NCI-H748 (cell line): ENCODE data around the gene NSMCE4A.
"Not testable (repeated sequence)": the region's sequence is repeated elsewhere in the genome, so short reads cannot be mapped to it uniquely, and the experiment has no call there.

Experiments
- DNase-seq: peaks from one replicate; lab custom pipeline; 2025; ENCODE audit not compliant: unreplicated experiment; lab: John Stamatoyannopoulos, UW

The NSMCE4A gene

DNA sequence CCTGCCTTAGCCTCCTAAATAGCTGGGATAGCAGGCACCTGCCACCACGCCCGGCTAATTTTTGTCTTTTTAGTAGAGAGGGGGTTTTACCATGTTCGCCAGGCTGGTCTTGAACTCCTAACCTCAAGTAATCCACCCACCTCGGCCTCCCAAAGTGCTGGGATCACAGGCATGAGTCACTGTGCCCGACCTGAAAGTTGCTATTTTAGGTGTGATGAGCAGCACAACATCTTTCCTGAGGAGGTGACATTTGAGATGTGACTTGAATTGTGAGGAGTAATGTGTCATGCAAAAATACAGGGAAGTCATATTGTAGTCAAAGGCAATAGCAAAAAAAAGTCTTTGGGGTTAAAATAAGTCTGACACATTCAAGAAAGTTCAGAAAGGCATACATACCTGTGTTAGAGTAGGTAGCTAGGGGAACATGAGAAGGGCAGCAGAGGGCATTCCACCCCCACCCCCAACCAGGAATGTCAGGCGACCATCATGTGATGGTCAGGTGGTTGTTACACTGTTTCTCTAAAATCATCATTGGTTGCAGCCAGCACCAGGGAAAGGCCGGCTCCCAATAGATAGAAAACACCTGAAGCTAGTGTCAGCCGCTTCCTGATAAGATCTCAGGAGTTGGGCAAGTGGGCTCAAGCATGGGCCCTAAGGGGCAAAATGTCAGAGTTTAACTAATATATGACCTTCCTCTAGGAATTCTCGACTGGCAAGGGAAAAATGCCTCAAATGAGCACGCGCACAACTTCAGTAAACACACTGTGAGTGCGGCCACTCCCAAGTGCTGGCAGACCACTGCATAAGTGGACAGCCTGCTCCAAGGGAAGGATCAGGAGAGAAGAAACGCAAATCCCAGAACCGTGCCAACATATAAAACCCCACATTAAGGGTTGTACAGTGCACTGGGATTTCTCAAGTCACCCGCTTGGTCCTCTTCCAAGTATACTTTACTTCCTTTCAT, 13.6 kb upstream of the NSMCE4A start, which contains the start of gene TACC2:
Gene TACC2 (plus strand): TSS at position 803 of the 964 bp plus-strand sequence. CDS start 32,819 bp downstream, outside the sequence.
- no peak for DNase-seq

- no peak for DNase-seq
Measured at GRCh38 chr10:121984463-121984862, 9.4 kb upstream of the NSMCE4A start.

DNA sequence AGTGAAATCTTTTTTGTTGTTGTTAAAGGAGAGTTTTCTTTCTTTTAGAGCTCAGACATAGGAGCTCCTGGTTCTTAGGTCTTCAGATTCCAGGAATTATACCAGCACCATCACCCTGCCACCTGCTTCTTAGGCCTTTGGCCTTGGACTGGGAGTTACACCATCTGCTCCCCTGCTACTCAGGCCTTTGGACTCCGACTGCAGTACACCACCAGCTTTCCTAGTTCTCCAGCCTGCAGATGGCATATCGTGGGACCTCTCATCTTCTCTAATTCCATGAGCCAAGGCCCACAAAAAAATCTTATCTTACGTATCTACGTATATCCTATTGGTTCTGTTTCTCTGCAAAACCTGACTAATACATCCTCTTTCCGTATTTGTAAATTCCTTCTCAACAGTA, 8.8 kb upstream of the NSMCE4A start:
- DNase-seq = no peak

DNA sequence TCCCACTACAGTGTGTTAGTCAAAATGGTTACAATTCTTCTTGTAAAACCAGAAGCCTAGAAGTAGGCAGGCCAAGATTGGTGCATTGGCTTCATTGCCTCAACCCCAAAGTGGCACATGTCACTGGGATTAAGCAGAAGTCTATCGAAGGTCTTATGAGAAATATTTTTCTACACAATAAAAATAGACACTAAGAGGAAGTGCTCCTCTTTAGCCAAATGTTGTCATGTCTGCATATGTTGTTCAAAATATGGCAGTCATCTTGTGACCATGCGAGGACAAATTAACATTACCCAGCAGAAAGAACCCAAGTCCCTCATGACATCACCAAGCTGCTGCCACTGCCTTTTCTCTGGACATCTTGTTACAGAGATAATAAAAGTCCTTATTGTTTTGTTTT, 6.3 kb upstream of the NSMCE4A start:
- DNase-seq = no peak

- DNase-seq = no peak
Measured at GRCh38 chr10:121978511-121978910, 3.5 kb upstream of the NSMCE4A start.

DNA sequence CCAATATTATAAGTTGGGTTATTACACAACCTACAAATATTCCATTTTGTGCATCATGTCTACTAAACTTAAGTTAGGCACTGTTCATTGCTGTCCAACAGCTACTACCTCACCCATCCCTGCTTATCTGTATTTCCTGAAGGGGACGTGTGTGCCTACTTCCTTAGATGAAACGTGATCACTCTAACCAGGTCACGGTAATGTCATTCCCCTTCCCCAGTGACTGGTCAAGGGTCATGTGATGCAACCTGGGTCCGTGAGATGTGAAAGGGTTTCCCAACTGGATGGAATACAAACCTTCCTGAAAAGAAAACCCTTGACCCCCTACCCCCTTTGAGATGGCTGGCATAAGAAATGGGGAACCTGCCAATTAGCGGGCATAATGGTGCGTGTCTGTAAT, 1.6 kb upstream of the NSMCE4A start:
- DNase-seq = no peak

- no peak for DNase-seq
Measured at GRCh38 chr10:121975295-121976086, 474 bp upstream of the NSMCE4A start.

GRCh38 chr10:121974019-121974534, 940 bp downstream of the NSMCE4A start:
- no peak for DNase-seq

DNA sequence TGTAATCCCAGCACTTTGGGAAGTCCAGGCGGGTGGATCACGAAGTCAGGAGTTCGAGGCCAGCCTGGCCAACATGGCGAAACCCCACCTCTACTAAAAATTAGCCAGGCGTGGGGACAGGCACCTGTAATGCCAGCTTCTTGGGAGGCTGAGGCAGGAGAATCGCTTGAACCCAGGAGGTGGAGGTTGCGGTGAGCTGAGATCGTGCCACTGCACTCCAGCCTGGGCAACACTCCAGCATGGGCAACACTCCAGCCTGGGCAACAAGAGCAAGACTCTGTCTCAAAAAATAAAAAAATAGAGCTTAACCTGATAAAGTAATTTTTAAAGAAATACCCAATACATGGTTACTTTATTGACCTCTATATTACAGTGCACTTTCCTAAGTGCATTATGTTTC, 5.9 kb downstream of the NSMCE4A start:
- DNase-seq = not testable (repeated sequence)

- no peak for DNase-seq
Measured at GRCh38 chr10:121965996-121966395, 9.0 kb downstream of the NSMCE4A start.

DNA sequence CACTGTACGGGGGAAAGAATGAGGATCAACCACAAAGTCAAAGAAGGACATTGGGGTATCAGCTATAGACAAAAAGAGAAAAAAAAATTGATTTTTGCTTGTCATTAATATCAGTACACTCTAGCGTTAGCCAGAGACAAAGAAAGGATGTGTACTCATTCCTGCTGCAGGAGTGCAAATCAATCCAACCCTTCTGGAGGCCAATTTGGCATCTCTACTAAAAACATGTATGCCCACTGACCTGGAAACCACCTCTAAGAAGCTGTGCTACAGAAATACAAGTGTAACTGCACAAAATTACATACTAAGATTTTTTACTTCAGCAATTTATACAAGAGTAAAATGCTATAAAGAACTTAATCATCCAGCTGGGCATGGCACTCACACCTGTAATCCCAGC, 13.6 kb downstream of the NSMCE4A start:
- no peak for DNase-seq

DNA sequence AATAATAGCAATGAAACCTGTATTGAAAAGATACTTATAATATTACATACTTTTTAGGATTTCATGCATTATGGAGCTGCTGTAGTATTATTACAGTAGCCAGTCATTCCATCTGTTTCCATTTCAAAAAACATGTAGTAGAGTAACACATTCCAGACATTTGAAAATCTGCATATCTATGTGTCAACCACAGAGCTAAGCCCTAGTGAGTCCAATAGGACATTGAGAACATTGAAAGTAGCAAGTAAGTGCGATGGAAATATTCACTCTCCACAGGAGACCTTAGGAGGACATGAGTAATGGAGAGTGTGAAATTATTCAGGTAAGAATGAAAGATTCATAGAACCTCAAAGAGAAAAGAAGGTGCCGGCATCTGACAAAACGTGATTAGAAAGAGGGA, 15.3 kb downstream of the NSMCE4A start:
- DNase-seq = no peak

DNA sequence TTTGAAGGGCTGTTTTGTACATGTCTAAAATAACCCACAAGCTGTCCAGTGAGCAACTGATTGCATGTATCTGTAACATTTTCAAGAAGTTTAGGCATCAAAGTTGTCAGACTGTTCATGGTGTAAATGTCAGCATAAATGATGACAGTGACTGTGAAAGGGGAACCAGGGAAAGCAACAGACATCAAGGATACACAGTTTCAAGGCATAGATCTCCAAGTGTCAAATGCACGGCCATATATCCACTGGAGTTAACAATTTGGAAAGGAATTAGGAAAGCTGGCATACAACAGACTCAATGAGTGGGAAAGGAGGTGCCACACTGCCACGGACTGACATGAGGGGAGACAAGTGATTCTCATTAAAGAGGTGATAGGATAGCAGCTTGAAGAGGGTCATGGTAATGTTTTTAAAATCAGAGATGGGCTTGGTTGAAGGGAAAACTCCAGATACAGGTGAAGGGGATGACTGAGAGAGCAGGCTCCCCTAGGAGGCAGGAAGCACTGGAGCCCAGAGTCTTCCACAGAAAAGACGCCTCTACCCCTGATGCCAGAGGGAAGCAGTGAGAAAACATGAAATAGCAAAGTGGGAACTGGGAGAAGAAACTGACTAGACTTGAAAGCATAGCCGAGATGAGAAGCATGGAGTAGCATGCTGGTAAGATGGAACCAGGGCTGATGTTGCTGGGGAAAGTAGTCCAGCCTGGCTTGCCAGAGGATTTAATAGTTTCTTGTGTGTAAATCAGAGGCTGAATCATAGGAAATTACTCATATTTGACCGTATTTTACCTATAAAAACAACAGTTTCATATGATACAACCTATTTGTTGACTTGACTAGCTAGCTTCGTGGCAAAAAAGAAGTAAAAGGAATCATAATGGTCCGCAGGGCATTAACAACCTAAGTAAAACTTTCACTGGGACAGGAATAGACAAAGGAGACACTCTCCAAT, 18.6 kb downstream of the NSMCE4A start:
- DNase-seq = no peak

- DNase-seq = no peak
Measured at GRCh38 chr10:121952226-121952625, 22.8 kb downstream of the NSMCE4A start.

DNA sequence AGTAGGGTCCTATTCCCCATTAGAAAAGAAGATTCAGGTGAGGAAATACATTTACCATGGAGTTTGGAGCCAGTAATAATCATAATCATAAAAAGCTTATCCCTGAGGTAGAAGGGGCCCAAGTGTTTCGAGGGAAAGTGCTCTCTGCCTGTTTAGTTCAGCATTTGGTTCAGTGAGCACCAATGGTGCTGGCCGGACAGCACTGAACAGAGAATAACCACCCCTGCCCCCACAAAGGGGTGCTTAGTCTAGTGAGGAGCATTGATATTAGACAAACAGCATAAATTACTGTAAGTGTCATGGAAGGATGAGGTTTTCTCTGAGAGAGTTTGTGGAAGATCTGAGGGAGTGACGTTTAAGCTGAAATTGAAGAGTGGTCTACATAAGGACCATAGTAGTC, 25.6 kb downstream of the NSMCE4A start:
- no peak for DNase-seq

DNA sequence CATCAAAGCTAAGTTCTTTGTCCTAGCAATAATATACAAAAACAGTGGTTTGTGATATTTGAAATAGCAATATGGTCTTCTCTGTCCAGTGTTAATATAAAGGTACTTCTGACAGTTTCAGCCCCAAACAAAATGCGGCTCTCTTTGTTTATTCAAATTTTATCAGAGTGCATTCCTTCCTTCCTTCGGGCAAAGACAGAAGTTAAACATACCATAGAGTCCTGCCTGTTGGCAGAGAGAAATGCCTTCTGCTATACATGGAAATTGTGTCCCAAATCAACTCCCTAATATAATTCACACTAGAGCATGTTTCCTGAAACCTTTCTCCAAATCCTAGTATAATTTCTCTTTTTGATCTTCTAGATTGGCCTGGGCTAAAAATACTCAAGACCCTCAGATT, 26.0 kb downstream of the NSMCE4A start:
- no peak for DNase-seq

- no peak for DNase-seq
Measured at GRCh38 chr10:121947343-121948330, 27.4 kb downstream of the NSMCE4A start.

DNA sequence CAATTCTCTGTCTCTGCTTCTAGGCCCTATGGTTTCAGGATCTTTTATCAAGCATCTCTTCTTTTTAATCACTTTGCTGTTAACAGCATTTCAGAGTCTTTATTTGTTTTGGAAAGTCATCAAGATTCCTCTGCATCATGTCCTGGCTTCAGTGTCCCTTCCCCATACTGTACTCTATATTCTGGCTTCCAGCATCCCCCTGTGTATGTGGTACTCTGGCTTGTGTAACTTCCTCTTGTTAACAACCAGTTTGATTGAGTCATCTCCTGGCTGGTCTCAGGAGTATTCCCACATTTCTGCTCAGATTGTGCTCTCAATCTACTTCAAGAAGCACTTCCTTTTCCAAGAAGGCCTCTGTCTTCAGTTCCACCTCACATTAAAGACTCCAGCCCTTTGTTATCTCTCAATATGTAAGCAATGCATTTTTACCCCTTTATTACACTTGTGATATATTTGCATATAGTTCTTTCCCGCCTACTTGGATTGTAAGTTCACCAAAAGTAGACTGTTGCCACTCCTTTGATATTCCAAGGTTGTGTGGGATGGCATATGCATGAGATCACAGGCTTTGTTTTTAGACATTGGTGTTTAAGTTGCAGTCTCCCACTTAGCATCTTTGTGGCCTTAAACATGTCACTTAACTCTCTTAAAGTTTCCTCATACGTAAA, 32.1 kb downstream of the NSMCE4A start:
- DNase-seq = no peak

- DNase-seq = no peak
Measured at GRCh38 chr10:121941532-121941931, 33.5 kb downstream of the NSMCE4A start.
